ENCODE results near the gene ZP3.
"Not testable (repeated sequence)": the region's sequence is repeated elsewhere in the genome, so short reads cannot be mapped to it uniquely, and the experiment has no call there.

DNA sequence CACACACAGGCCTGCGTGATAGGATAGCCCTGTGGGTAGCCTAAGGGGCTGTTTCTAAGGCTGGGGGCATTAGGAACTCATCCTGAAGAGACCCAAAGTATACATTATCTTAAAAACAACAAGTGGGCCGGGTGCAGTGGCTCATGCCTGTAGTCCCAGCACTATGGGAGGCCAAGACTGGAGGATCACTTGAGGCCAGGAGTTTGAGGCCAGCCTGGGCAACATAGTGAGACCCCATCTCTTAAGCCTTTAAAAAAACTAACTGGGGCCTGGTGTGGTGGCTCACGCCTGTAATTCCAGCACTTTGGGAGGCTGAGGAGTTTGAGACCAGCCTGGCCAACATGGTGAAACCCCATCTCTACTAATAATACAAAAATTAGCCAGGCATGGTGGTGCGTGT lies 808 bp downstream of the ZP3 start:
- TF ChIP-seq POLR2A (IDR thresholded peaks at IDR 0.05; ENCODE audit: low read length); GATA1 (IDR thresholded peaks at IDR 0.05; ENCODE audit: low read depth, low read length): not testable (repeated sequence)

Data from erythroblast (primary cell).